HL-60 (cell line): ENCODE data around the gene PDE4B.

Experiments
- DNase-seq, 2 experiments: peaks; one replicate each; pipeline ENCODE4 v3.0.0-alpha.2; 2010 to 2020; ENCODE audit warnings: low read depth in 1 of 2, low spot score in 1 of 2
- H3K27ac ChIP-seq: fragments of 250-450 bp; sonication (Bioruptor Pico); replicated peaks from 2 replicates; pipeline ENCODE4 v1.5.1; 2020; ENCODE audit warnings: mild to moderate bottlenecking, moderate library complexity
- H3K27me3 ChIP-seq: fragments of 250-450 bp; sonication (Bioruptor Pico); 2 replicates; pipeline ENCODE4 v1.5.1; 2021; ENCODE audit warnings: mild to moderate bottlenecking, moderate library complexity; ENCODE audit not compliant: insufficient read depth, poor library complexity, severe bottlenecking
- H3K4me3 ChIP-seq: replicated peaks from 2 replicates; pipeline ENCODE4 v1.5.1; 2011; ENCODE audit warnings: mild to moderate bottlenecking, control low read depth, low read length; ENCODE audit not compliant: insufficient read depth
- CTCF ChIP-seq: IDR thresholded peaks from one replicate; pipeline ENCODE4 v1.5.1; 2011; ENCODE audit warnings: low read length, control low read depth, inconsistent platforms; ENCODE audit not compliant: insufficient read depth
- GABPA ChIP-seq: IDR thresholded peaks from 2 replicates; pipeline ENCODE4 v1.6.1; 2012; ENCODE audit warnings: low read depth
- POLR2AphosphoS5 ChIP-seq: IDR thresholded peaks from 2 replicates; pipeline ENCODE4 v1.6.1; 2012; ENCODE audit warnings: low read depth
- REST ChIP-seq: IDR thresholded peaks from 2 replicates; pipeline ENCODE4 v1.6.1; 2012; ENCODE audit warnings: low read depth; ENCODE audit not compliant: insufficient replicate concordance
- SPI1 ChIP-seq: IDR thresholded peaks from 2 replicates; pipeline ENCODE4 v1.6.1; 2012; ENCODE audit warnings: low read depth, mild to moderate bottlenecking, borderline replicate concordance

The PDE4B gene

DNA sequence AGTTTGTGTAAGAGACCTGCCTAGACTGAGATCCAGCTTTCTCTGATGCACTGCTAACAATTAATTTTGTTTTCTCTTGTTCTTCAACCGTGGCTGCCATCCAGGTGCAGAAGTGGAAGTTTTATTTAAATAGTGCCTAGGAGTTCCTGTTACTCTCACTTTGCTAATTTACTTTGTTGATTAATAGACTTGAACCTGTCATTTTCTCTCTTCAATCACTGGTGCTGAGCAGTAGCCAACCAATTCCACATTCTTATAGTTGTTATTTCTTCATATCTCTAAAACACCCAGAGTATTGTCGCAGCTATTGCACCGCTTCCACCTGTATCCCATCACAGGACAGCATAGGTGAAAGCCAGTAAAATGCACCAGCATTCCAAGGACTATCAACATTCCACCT lies 157.2 kb downstream of the PDE4B start:
- no peak for TF ChIP-seq POLR2AphosphoS5
- TF ChIP-seq SPI1, result no peak
- no peak for TF ChIP-seq REST
- no peak for TF ChIP-seq CTCF
- Histone ChIP-seq H3K4me3 (no peak overlapping the region), H3K27ac (no peak overlapping the region), H3K27me3 (no peaks in the 10 kb centered on the region)
- no peak for DNase-seq

DNA sequence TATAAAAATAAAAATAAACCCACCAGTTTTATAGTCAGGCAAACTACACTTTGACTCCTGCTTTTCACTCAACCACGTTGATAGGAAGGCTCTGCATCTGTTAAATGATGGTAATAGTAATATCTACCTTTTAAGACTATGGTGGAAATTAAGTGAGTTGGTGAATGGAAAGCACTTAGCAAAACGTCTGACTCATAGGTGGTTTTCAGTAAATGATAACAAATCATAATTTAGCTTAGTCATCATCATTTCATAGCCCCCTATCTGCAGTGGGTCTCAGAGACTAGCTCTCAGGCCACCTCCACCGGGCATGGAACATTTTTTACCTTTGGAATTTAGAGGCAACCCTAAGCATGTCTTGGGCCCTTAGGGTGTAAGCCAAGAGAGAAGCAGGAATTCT lies 160.0 kb downstream of the PDE4B start:
- DNase-seq, result no peak
- no peak overlapping the region for H3K4me3 ChIP-seq
- no peak overlapping the region for H3K27ac ChIP-seq
- no peaks in the 10 kb centered on the region for H3K27me3 ChIP-seq
- TF ChIP-seq GABPA (no peak), REST (no peak), SPI1 (no peak), POLR2AphosphoS5 (no peak), CTCF (no peak)

- Histone ChIP-seq H3K27ac (no peak overlapping the region), H3K4me3 (no peak overlapping the region), H3K27me3 (no peaks in the 10 kb centered on the region)
- TF ChIP-seq REST (no peak), POLR2AphosphoS5 (no peak), SPI1 (no peak), CTCF (no peak), GABPA (no peak)
- no peak for DNase-seq
These were observed 160.5 kb downstream of the PDE4B start for GRCh38 chr1:65953170-65953569.
